Spleen (tissue), 11 donors: ENCODE measurements around the gene UFD1. TPM values are rescaled to one million over a fixed set of nuclear protein-coding genes. Genes with fewer than 3 reads are reported as not detected.

Experiments
- DNase-seq: peaks from one replicate; pipeline ENCODE4 v3.0.0-alpha.2; 2020
- H3K27ac ChIP-seq, 8 donors: fragments of 200-600 bp; sonication (generic) in 7 of 8; 1 replicate in 4 of 8; 2 replicates in 4 of 8; pipeline versions ENCODE4 v1.5.0 to v1.8.0; 2016 to 2021; ENCODE audit warnings: inconsistent platforms in 4 of 8, mild to moderate bottlenecking in 4 of 8, moderate library complexity in 1 of 8
- H3K27me3 ChIP-seq, 7 donors: fragments of 200-600 bp; sonication (generic) in 6 of 7; replicated peaks in 1 of 7; 1 replicate in 4 of 7; 2 replicates in 3 of 7; pipeline versions ENCODE4 v1.5.0 to v1.8.0; 2016 to 2021; ENCODE audit warnings: inconsistent platforms in 3 of 7, mild to moderate bottlenecking in 1 of 7
- H3K36me3 ChIP-seq, 6 donors: fragments of 200-600 bp; sonication (generic) in 5 of 6; 1 replicate in 4 of 6; 2 replicates in 2 of 6; pipeline versions ENCODE4 v1.5.0 to v1.8.0; 2016 to 2021; ENCODE audit warnings: inconsistent platforms in 2 of 6
- H3K4me1 ChIP-seq, 6 donors: fragments of 200-600 bp; sonication (generic) in 5 of 6; 1 replicate in 3 of 6; 2 replicates in 3 of 6; pipeline versions ENCODE4 v1.5.0 to v1.8.0; 2016 to 2021; ENCODE audit warnings: inconsistent platforms in 3 of 6
- H3K4me3 ChIP-seq, 8 donors: fragments of 200-600 bp; sonication (generic) in 7 of 8; 1 replicate in 4 of 8; 2 replicates in 4 of 8; pipeline versions ENCODE4 v1.5.0 to v1.8.0; 2016 to 2021; ENCODE audit warnings: inconsistent platforms in 4 of 8, mild to moderate bottlenecking in 4 of 8, moderate library complexity in 2 of 8
- H3K9me3 ChIP-seq, 8 donors: fragments of 200-600 bp; sonication (generic) in 7 of 8; 1 replicate in 4 of 8; 2 replicates in 4 of 8; pipeline versions ENCODE4 v1.5.0 to v1.8.0; 2016 to 2021; ENCODE audit warnings: inconsistent platforms in 4 of 8
- POLR2A ChIP-seq, 3 donors: fragments of 450-650 bp; IDR thresholded peaks; one replicate each; pipeline ENCODE4 v1.5.1; 2017; ENCODE audit warnings: antibody characterized with exemption in 3 of 3, mild to moderate bottlenecking in 1 of 3
- POLR2AphosphoS5 ChIP-seq, 3 donors: sonication (generic); formaldehyde crosslinking; IDR thresholded peaks; one replicate each; pipeline ENCODE4 v1.5.1; 2017; ENCODE audit warnings: antibody characterized with exemption in 3 of 3
- WGBS, 5 donors: extraction: QIAGEN DNeasy Blood & Tissue Kit in 3 of 5; methylation state at CpG; one replicate each; pipeline versions ENCODE4 v1.1.5 to v1.1.7; 2013 to 2018; 5-methylcytosine and 5-hydroxymethylcytosine counted together
- intact Hi-C: fragments of 100-400 bp; cut with DNase I; formaldehyde crosslinking; loops from one replicate; pipeline ENCODE4 v1.15.0; 2023; ENCODE audit warnings: low total_unique reads
- polyA plus RNA-seq, 3 donors: library from polyadenylated mRNA; stranded (reverse); fragments of 200-250 nt; gene quantifications; one replicate each; pipeline ENCODE4 v1.2.1, GENCODE V29; 2013
- total RNA-seq, 7 donors: library from RNA; depleted of rRNA in 3 of 7; stranded (reverse); fragments of >200 nt in 3 of 7; fragmentation: NEBNext Ultra II Directional in 4 of 7; extraction: Animal tissue kit (Norgen Biotek cat#: 25700) in 4 of 7; gene quantifications; one replicate each; pipeline versions ENCODE4 v1.1.0 to v1.2.1, GENCODE V29; 2016 to 2021
- TF ChIP-seq, protein P1 (sequence below), 11 experiments: fragments of 200-600 bp in 7 of 11; fragments of 450-650 bp in 4 of 11; sonication (generic) in 4 of 11; IDR thresholded peaks in 8 of 11; conservative IDR thresholded peaks in 3 of 11; 1 replicate in 7 of 11; 2 replicates in 4 of 11; pipeline versions ENCODE4 v1.4.0 to v1.8.0; 2016 to 2021; ENCODE audit warnings: antibody characterized with exemption in 11 of 11, inconsistent platforms in 4 of 11, mild to moderate bottlenecking in 1 of 11
- donor health status: healthy with polysubstance abuse.
- donor health status: DM: no; HTN: no; CAD: no; lungs with moderate emphysema.
- donor health status: DM: no; HTN: no; CAD: no.
- donor health status: Bipolar disorder and iron deficiency.
- donor health status: healthy.
- donor health status: DM: no; HTN: no; CAD: no.
- donor health status: DM: yes; HTN: yes; CAD: no.

Gene UFD1
- total and polyA plus RNA-seq, 10 donors, result 35.6 to 55.4 (median 42.4) TPM

DNA sequence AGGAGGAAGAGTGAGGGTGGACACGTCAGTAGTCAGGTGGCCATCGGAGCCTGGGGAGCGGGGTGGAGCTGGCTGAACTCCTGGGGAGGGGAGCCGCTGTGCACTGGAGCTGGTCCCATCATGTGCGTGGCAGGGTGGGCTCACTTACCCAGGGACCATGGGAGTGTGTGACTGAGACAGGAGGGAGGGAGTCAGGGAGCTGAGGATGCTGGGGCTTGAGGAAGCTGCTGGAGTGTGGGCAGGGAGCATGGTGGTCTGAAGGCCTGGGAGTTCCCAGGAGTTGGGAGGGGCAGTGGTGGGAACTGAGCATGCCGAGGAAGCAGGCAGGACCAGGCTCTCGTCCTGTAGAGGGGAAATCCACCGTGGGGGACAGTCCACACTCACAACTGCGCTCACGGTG is 27.2 kb upstream of the UFD1 start:
- DNase-seq, result no peak
- TF ChIP-seq, protein P1, sequence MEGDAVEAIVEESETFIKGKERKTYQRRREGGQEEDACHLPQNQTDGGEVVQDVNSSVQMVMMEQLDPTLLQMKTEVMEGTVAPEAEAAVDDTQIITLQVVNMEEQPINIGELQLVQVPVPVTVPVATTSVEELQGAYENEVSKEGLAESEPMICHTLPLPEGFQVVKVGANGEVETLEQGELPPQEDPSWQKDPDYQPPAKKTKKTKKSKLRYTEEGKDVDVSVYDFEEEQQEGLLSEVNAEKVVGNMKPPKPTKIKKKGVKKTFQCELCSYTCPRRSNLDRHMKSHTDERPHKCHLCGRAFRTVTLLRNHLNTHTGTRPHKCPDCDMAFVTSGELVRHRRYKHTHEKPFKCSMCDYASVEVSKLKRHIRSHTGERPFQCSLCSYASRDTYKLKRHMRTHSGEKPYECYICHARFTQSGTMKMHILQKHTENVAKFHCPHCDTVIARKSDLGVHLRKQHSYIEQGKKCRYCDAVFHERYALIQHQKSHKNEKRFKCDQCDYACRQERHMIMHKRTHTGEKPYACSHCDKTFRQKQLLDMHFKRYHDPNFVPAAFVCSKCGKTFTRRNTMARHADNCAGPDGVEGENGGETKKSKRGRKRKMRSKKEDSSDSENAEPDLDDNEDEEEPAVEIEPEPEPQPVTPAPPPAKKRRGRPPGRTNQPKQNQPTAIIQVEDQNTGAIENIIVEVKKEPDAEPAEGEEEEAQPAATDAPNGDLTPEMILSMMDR (IDR thresholded peaks at IDR 0.05 in 8 of 11, conservative IDR thresholded peaks at IDR 0.05 in 3 of 11), result no peak
- TF ChIP-seq POLR2A (IDR thresholded peaks at IDR 0.05) (no peak), POLR2AphosphoS5 (IDR thresholded peaks at IDR 0.05) (no peak)
- no peaks in the 10 kb centered on the region for H3K4me1 ChIP-seq
- intact Hi-C loops, result no loop called here
- H3K4me3 ChIP-seq, result no peak overlapping the region
- no peaks in the 10 kb centered on the region for H3K27me3 ChIP-seq
- H3K27ac ChIP-seq, result no peak overlapping the region
- 87 to 94% (median 89%) methylated on average over 10 of the region's 10 CpGs for WGBS, 5 donors
- H3K36me3 ChIP-seq, result peaks cover 0 to 19% (median 0%) of the 10 kb centered on the region in 6 donors
- H3K9me3 ChIP-seq, result no peaks in the 10 kb centered on the region

DNA sequence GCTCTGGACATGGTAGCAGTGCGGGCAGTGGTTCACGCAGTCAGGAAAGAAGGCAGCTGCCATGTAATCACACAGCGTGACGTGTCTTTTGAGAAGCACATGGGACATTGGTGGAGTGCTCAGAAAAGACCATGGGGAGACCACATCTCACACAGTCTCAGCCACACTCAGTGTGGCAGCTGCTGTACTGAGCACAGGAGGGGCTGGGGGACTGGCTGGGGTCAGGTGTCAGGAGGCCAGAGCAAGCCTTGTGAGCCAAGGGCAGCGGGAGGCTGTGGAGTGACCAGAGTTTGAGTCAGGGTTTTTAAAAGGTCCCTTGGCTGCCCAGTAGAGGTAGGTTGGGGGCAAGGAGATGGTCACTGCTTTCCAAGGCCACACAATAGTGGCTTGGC is 26.7 kb upstream of the UFD1 start:
- Histone ChIP-seq H3K27me3 (no peaks in the 10 kb centered on the region), H3K36me3 (peaks cover 0 to 19% (median 0%) of the 10 kb centered on the region in 6 donors), H3K4me1 (no peaks in the 10 kb centered on the region), H3K4me3 (no peak overlapping the region), H3K27ac (no peak overlapping the region), H3K9me3 (no peaks in the 10 kb centered on the region)
- TF ChIP-seq, protein P1 (IDR thresholded peaks at IDR 0.05 in 8 of 11, conservative IDR thresholded peaks at IDR 0.05 in 3 of 11), result no peak
- TF ChIP-seq POLR2AphosphoS5 (IDR thresholded peaks at IDR 0.05) (no peak), POLR2A (IDR thresholded peaks at IDR 0.05) (no peak)
- WGBS, 5 donors, result 75 to 86% (median 82%) methylated on average over 5 of the region's 5 CpGs
- no peak for DNase-seq
- intact Hi-C loops, result no loop called here

DNA sequence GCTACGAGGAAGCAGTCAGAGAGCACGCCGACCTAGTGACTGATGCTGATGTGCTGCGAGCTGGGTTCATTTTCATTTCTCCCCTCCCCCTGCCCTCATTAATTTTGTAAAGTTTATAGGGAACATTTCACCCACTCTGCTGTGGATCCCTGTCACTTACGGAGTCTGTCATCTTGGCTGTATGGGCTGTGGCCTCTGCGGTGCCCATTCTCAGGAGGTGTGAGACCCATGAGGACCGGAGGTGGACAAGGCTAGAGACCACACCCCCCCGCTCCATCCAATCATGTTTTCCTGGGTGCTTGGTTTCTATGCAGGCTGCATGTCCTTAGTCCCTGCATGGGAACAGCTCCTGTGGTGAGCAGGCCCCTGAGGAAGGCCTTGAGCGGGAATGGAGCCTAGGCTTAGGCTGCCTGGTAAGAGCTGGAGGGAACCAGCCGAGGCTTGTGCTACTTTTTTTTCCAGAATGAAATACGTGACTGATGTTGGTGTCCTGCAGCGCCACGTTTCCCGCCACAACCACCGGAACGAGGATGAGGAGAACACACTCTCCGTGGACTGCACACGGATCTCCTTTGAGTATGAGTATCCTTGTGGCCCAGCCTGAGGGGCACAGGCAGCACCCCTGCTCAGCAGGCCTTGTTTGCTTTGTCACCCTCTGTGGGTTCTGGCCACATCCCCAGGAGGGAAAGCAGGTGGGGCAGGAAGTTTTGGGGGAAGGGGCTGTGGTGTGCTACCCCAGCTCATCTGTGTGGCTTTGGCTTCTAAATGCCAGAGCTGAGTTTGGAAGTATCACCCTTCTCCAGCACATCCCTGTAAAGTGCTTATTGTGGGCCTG is 26.1 kb upstream of the UFD1 start:
- Histone ChIP-seq H3K27ac (no peak overlapping the region), H3K4me3 (no peak overlapping the region), H3K4me1 (no peaks in the 10 kb centered on the region), H3K9me3 (no peaks in the 10 kb centered on the region), H3K27me3 (no peaks in the 10 kb centered on the region), H3K36me3 (peaks cover 0 to 19% (median 0%) of the 10 kb centered on the region in 6 donors)
- intact Hi-C loops, result no loop called here
- TF ChIP-seq, protein P1 (IDR thresholded peaks at IDR 0.05 in 8 of 11, conservative IDR thresholded peaks at IDR 0.05 in 3 of 11), result no peak
- TF ChIP-seq POLR2AphosphoS5 (IDR thresholded peaks at IDR 0.05) (no peak), POLR2A (IDR thresholded peaks at IDR 0.05) (no peak)
- WGBS, 5 donors, result 65 to 85% (median 70%) methylated on average over 18 of the region's 18 CpGs
- no peak for DNase-seq

DNA sequence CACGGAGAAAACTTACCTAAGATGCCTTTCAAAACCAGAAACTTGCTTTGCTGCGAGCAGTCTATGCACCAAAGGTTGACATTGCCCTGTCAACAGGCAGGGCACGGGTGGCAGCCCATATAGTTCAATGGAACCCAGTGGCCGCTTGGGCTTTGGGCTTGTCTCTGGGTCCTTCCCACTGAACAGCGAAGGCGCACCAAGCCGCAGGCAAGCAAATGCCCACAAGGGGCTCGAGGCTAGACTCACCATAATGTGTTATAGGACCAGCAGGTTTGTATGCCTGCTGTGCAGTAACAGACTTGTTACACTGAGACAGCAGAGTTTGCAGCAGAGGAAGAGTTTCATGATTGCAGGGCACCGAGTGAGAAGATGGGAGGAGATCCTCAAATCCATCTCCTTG is 24.9 kb upstream of the UFD1 start:
- no peaks in the 10 kb centered on the region for H3K9me3 ChIP-seq
- intact Hi-C loops, result no loop called here
- H3K4me1 ChIP-seq, result no peaks in the 10 kb centered on the region
- H3K27ac ChIP-seq, result no peak overlapping the region
- DNase-seq, result no peak
- TF ChIP-seq, protein P1 (IDR thresholded peaks at IDR 0.05 in 8 of 11, conservative IDR thresholded peaks at IDR 0.05 in 3 of 11), result no peak
- TF ChIP-seq POLR2A (IDR thresholded peaks at IDR 0.05), result no peak
- no peak for TF ChIP-seq POLR2AphosphoS5 (IDR thresholded peaks at IDR 0.05)
- H3K4me3 ChIP-seq, result no peak overlapping the region
- no peaks in the 10 kb centered on the region for H3K27me3 ChIP-seq
- WGBS, 5 donors, result 92 to 95% (median 94%) methylated on average over 9 of the region's 9 CpGs
- H3K36me3 ChIP-seq, result peaks cover 0 to 23% (median 0%) of the 10 kb centered on the region in 6 donors
